K562 (cell line): ENCODE results near the gene RTL1. TPM values are rescaled to one million over a fixed set of nuclear protein-coding genes. Genes with fewer than 3 reads are reported as not detected.

Experiments
- BRF1 ChIP-seq: IDR thresholded peaks from 3 replicates; pipeline ENCODE4 v1.6.1; 2011; ENCODE audit warnings: borderline replicate concordance, mild to moderate bottlenecking; ENCODE audit not compliant: insufficient read length; ENCODE audit errors: extremely low read depth
- CCAR2 ChIP-seq: fragments of 200-400 bp; formaldehyde crosslinking; IDR thresholded peaks from 2 replicates; pipeline ENCODE4 v1.6.1; 2017; ENCODE audit warnings: mild to moderate bottlenecking, low read depth, low read length
- HDAC2 ChIP-seq: fragments of 450-650 bp; IDR thresholded peaks from 2 replicates; pipeline ENCODE4 v1.6.1; 2016; ENCODE audit warnings: mild to moderate bottlenecking
- SP1 ChIP-seq: sonication (generic); formaldehyde crosslinking; IDR thresholded peaks from 2 replicates; pipeline ENCODE4 v1.8.1; 2022; ENCODE audit warnings: mild to moderate bottlenecking, missing genetic modification reagents
- SPI1 ChIP-seq: IDR thresholded peaks from 2 replicates; pipeline ENCODE4 v1.6.1; 2011; ENCODE audit warnings: low read depth, low read length, control low read depth, borderline replicate concordance
- TRIM24 ChIP-seq, 2 experiments: fragments of 450-650 bp; IDR thresholded peaks; 2 replicates each; pipeline ENCODE4 v1.6.1; 2016
- UBTF ChIP-seq, 2 experiments: IDR thresholded peaks; 2 replicates each; pipeline ENCODE4 v1.6.1; 2012; ENCODE audit warnings: improper control_type of control experiment in 2 of 2, low read depth in 2 of 2, low read length in 2 of 2, borderline replicate concordance in 1 of 2
- XRCC4 ChIP-seq: IDR thresholded peaks from one replicate; pipeline ENCODE4 v1.6.1; 2011; ENCODE audit not compliant: insufficient read depth, insufficient read length; ENCODE audit errors: extremely low read depth
- ZBED1 ChIP-seq: IDR thresholded peaks from 2 replicates; pipeline ENCODE4 v1.6.1; 2014
- ZBTB12 ChIP-seq: fragments of 250-450 bp; sonication (Bioruptor Pico); IDR thresholded peaks from 2 replicates; pipeline ENCODE4 v1.4.0; 2020
- ZNF511 ChIP-seq: sonication (generic); formaldehyde crosslinking; IDR thresholded peaks from 2 replicates; pipeline ENCODE4 v1.8.0; 2022; ENCODE audit warnings: mild to moderate bottlenecking, missing genetic modification reagents
- polyA plus RNA-seq, 8 experiments: library from polyadenylated mRNA; depleted of rRNA in 4 of 8; stranded (reverse) in 5 of 8; unstranded in 3 of 8; fragments of >200 nt; fragmentation: Nextera tagmentation in 2 of 8; fragmentation: Illumina TruSeq in 1 of 8; extraction: Ambion mirVana in 2 of 8; extraction: Trizol in 1 of 8; gene quantifications; 2 replicates each; pipeline versions ENCODE4 v1.2.1 to v1.2.3, GENCODE V29; 2011 to 2014; ENCODE audit warnings: inconsistent platforms in 1 of 8, missing spikeins in 1 of 8
- total RNA-seq, 7 experiments: library from RNA; depleted of rRNA in 6 of 7; stranded (reverse); fragments of >200 nt in 6 of 7; fragmentation: Illumina TruSeq in 2 of 7; extraction: Trizol in 2 of 7; gene quantifications; 2 replicates each; pipeline versions ENCODE4 v1.2.1 to v1.2.3, GENCODE V29; 2011 to 2021; ENCODE audit warnings: low replicate concordance in 1 of 7
- TF ChIP-seq, protein P1 (sequence below), 2 experiments: fragments of 450-650 bp in 1 of 2; sonication (generic) in 1 of 2; formaldehyde crosslinking in 1 of 2; IDR thresholded peaks; 2 replicates each; pipeline versions ENCODE4 v1.7.1 to v1.9.0; 2016 to 2022; ENCODE audit warnings: inconsistent platforms in 1 of 2, mild to moderate bottlenecking in 1 of 2, missing genetic modification reagents in 1 of 2
- TF ChIP-seq, protein P2 (sequence below): fragments of 250-450 bp; sonication (Bioruptor Pico); IDR thresholded peaks from 2 replicates; pipeline ENCODE4 v1.8.0; 2021; ENCODE audit warnings: moderate library complexity, mild to moderate bottlenecking, inconsistent platforms

Gene RTL1
- total and polyA plus RNA-seq, 9 of the 15 experiments (the other 6 are each of a cell fraction or from before 2014, with no cell fraction given) = not detected

DNA sequence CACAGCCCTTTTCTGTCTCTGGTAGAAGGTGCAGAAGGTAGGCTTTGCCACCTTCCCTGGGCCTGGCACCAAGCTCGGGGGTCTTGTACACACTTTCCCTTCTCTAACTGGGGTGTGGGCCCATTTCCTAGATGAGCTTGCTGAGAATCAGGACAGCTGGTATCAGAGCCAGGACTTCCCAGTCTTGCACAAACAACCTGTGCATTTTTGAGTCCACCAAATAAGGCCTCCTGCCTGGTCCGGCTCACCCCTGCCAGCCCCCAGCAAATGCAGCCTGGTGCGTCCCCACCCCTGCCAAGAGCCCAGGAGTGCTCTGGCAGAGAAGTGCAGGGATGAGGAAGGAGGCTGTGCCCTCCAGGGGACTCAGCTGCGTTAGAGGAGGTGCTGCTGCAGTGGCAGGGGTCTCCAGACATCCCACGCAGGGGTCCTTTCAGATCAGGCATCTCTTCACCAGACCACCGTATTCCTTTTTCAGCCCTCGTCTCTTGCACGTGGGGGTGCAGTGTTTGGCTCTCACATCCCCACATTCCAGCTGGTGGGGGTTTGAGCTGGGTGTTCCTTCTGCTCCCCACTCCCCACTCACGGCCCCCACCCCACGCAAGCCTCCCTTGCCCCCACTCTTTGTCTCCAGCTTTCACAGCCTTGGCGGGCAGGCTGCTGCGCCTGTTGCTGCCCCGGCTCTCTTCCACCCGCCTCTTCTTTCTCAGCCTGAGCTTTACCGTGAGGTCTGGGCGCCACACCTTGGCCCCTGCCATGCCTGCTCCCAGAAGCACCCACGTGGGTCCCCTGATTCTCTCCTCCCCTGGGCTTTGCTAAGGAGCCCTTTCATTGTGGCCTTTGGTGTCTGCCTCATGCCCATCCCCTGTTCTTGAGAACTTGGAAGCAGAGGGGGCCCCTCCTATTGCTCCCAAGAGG lies 45.3 kb downstream of the RTL1 start (continued):
- TF ChIP-seq, protein P1, sequence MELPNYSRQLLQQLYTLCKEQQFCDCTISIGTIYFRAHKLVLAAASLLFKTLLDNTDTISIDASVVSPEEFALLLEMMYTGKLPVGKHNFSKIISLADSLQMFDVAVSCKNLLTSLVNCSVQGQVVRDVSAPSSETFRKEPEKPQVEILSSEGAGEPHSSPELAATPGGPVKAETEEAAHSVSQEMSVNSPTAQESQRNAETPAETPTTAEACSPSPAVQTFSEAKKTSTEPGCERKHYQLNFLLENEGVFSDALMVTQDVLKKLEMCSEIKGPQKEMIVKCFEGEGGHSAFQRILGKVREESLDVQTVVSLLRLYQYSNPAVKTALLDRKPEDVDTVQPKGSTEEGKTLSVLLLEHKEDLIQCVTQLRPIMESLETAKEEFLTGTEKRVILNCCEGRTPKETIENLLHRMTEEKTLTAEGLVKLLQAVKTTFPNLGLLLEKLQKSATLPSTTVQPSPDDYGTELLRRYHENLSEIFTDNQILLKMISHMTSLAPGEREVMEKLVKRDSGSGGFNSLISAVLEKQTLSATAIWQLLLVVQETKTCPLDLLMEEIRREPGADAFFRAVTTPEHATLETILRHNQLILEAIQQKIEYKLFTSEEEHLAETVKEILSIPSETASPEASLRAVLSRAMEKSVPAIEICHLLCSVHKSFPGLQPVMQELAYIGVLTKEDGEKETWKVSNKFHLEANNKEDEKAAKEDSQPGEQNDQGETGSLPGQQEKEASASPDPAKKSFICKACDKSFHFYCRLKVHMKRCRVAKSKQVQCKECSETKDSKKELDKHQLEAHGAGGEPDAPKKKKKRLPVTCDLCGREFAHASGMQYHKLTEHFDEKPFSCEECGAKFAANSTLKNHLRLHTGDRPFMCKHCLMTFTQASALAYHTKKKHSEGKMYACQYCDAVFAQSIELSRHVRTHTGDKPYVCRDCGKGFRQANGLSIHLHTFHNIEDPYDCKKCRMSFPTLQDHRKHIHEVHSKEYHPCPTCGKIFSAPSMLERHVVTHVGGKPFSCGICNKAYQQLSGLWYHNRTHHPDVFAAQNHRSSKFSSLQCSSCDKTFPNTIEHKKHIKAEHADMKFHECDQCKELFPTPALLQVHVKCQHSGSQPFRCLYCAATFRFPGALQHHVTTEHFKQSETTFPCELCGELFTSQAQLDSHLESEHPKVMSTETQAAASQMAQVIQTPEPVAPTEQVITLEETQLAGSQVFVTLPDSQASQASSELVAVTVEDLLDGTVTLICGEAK (IDR thresholded peaks at IDR 0.05) = no peak
- TF ChIP-seq, protein P1 (CRISPR knock-in tag; IDR thresholded peaks at IDR 0.05) = no peak
- TF ChIP-seq, protein P2, sequence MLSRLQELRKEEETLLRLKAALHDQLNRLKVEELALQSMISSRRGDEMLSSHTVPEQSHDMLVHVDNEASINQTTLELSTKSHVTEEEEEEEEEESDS (CRISPR knock-in tag) = no peak
- TF ChIP-seq UBTF (IDR thresholded peaks at IDR 0.05; ENCODE audit: borderline replicate concordance in 1 of 2, low read depth in 2 of 2, low read length in 2 of 2) (no peak), TRIM24 (IDR thresholded peaks at IDR 0.05) (no peak), ZBED1 (no peak), HDAC2 (no peak), BRF1 (no peak), SP1 (CRISPR knock-in tag) (no peak), CCAR2 (no peak), ZBTB12 (CRISPR knock-in tag) (no peak), SPI1 (no peak), ZNF511 (CRISPR knock-in tag) (no peak), XRCC4 (no peak)
